ENCODE measurements around the gene AKT3.

AKT3 gene

GRCh38 chr1:243503155-243503554, 346.9 kb downstream of the AKT3 start:
- H3K9me3 ChIP-seq (ENCODE audit: control insufficient read depth, low read length), result no peaks in the 10 kb centered on the region
- no peaks in the 10 kb centered on the region for H3K27me3 ChIP-seq (replicated peaks; ENCODE audit: control insufficient read depth, insufficient read depth, low read length)
- DNase-seq (ENCODE audit: low read depth), result no peak
- no peak overlapping the region for H3K9ac ChIP-seq (ENCODE audit: low read length)
- peaks cover 20% of the 10 kb centered on the region for H3K36me3 ChIP-seq (ENCODE audit: control insufficient read depth, insufficient read depth, low read length, severe bottlenecking)
- H3K4me1 ChIP-seq (ENCODE audit: control insufficient read depth, insufficient read depth, low read length), result peaks cover 5% of the 10 kb centered on the region
- H3K4me3 ChIP-seq (ENCODE audit: low read length), result no peak overlapping the region

DNA sequence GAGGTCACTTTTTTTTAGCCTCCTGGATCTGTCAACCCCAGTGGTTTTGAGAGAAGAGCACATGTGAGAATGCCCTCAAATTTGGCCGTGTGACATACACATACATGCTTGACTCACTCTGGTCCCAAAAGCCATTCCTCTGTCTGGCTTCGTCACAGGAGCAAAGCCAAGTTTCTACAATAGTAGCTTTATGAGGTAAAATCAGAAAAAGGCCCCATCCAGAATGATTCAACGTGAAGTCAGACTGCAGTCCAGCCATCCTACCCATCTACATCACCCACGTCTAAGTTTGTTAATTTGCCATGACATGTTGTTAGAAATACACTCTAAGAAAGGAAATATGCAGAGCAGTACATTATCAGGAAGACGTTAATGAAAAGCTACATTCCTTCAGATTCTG, 349.0 kb downstream of the AKT3 start:
- H3K9me3 ChIP-seq (ENCODE audit: control insufficient read depth, low read length), result no peaks in the 10 kb centered on the region
- H3K4me3 ChIP-seq (ENCODE audit: low read length), result no peak overlapping the region
- H3K9ac ChIP-seq (ENCODE audit: low read length), result no peak overlapping the region
- peak; percentile 31 for DNase-seq (ENCODE audit: low read depth)
- H3K4me1 ChIP-seq (ENCODE audit: control insufficient read depth, insufficient read depth, low read length), result peaks cover 8% of the 10 kb centered on the region
- peaks cover 18% of the 10 kb centered on the region for H3K36me3 ChIP-seq (ENCODE audit: control insufficient read depth, insufficient read depth, low read length, severe bottlenecking)
- no peaks in the 10 kb centered on the region for H3K27me3 ChIP-seq (replicated peaks; ENCODE audit: control insufficient read depth, insufficient read depth, low read length)

GRCh38 chr1:243500512-243500911, 349.5 kb downstream of the AKT3 start:
- peaks cover 13% of the 10 kb centered on the region for H3K4me1 ChIP-seq (ENCODE audit: control insufficient read depth, insufficient read depth, low read length)
- DNase-seq (ENCODE audit: low read depth), result no peak
- no peaks in the 10 kb centered on the region for H3K9me3 ChIP-seq (ENCODE audit: control insufficient read depth, low read length)

DNA sequence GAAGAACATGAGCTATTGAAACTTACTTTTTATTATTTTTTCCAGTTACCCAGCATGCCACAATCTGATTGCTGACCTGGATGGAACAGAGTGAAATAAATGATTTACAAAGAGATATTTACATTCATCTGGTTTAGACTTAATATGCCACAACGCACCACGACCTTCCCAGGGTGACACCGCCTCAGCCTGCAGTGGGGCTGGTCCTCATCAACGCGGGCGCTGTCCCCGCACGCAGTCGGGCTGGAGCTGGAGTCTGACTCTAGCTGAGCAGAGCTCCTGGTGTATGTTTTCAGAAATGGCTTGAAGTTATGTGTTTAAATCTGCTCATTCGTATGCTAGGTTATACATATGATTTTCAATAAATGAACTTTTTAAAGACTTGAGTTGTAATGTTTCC, 350.3 kb downstream of the AKT3 start:
- Histone ChIP-seq H3K9me3 (ENCODE audit: control insufficient read depth, low read length) (no peaks in the 10 kb centered on the region), H3K27me3 (replicated peaks; ENCODE audit: control insufficient read depth, insufficient read depth, low read length) (no peaks in the 10 kb centered on the region), H3K4me3 (ENCODE audit: low read length) (no peak overlapping the region), H3K9ac (ENCODE audit: low read length) (no peak overlapping the region), H3K36me3 (ENCODE audit: control insufficient read depth, insufficient read depth, low read length, severe bottlenecking) (peaks cover 12% of the 10 kb centered on the region), H3K4me1 (ENCODE audit: control insufficient read depth, insufficient read depth, low read length) (peaks cover 16% of the 10 kb centered on the region)
- DNase-seq (ENCODE audit: low read depth), result no peak

More at GRCh38 chr1:243500512-243500911, 349.5 kb downstream of the AKT3 start:
- Histone ChIP-seq H3K36me3 (ENCODE audit: control insufficient read depth, insufficient read depth, low read length, severe bottlenecking) (peaks cover 15% of the 10 kb centered on the region), H3K9ac (ENCODE audit: low read length) (no peak overlapping the region), H3K4me3 (ENCODE audit: low read length) (no peak overlapping the region), H3K27me3 (replicated peaks; ENCODE audit: control insufficient read depth, insufficient read depth, low read length) (no peaks in the 10 kb centered on the region)

DNA sequence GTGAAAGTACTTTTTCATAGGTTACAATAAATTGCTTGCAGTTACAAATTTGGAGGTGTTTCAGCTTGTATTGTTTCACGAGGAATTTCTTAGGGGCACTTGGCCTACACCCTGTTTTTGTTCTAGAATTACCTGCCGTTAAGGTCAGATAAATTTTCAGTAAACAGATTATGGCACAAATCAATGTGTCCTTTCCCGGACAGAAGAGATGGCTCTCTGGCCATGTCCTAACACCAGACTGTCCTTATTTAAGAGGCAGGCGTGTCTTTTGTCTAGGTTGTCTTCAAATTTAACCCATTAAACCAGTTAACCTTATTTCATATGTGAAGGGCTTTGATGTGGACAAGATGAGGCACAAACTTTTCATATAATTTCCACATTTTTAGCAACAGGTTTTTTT, 350.8 kb downstream of the AKT3 start:
- H3K9me3 ChIP-seq (ENCODE audit: control insufficient read depth, low read length), result no peaks in the 10 kb centered on the region
- peaks cover 16% of the 10 kb centered on the region for H3K4me1 ChIP-seq (ENCODE audit: control insufficient read depth, insufficient read depth, low read length)
- no peak overlapping the region for H3K4me3 ChIP-seq (ENCODE audit: low read length)
- DNase-seq (ENCODE audit: low read depth), result no peak
- no peak overlapping the region for H3K9ac ChIP-seq (ENCODE audit: low read length)
- H3K27me3 ChIP-seq (replicated peaks; ENCODE audit: control insufficient read depth, insufficient read depth, low read length), result no peaks in the 10 kb centered on the region
- H3K36me3 ChIP-seq (ENCODE audit: control insufficient read depth, insufficient read depth, low read length, severe bottlenecking), result peaks cover 9% of the 10 kb centered on the region

DNA sequence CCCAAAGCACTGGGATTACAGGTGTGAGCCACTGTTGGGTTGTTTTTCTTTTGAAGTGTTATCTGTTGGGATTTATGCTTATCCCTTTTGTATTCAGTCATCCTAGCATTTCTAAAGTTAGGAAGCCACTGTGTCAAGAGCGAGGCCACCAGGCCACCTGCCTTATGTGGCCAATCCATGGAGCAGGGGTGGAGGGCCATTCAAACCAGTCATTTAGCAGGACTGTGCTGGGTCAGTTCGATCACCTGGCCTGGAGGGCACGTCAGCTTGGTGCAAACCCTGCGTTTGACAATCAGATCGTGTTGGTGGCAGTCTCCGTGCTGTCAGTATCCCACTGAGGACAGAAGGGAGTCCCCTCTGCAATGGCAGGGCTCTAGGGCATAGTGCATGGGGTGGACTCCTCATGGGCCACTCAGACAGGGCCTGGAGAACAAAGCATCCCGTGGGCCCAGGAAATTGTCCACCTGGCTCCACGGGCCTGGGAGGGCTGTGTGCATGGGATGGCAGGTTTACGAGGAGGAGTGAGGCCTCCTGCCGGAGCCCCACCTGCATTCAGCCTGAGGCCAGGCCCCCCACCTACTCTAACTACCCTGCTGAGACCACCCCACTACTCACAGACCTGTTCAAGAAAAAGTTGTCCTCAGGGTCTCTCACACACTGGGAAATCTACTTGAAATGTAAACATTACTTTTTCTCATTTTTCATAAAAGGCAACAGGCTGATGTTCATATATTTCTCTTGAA, 351.9 kb downstream of the AKT3 start:
- peaks cover 6% of the 10 kb centered on the region for H3K36me3 ChIP-seq (ENCODE audit: control insufficient read depth, insufficient read depth, low read length, severe bottlenecking)
- no peak overlapping the region for H3K4me3 ChIP-seq (ENCODE audit: low read length)
- no peak for DNase-seq (ENCODE audit: low read depth)
- H3K9ac ChIP-seq (ENCODE audit: low read length), result no peak overlapping the region
- H3K4me1 ChIP-seq (ENCODE audit: control insufficient read depth, insufficient read depth, low read length), result peaks cover 22% of the 10 kb centered on the region
- no peaks in the 10 kb centered on the region for H3K27me3 ChIP-seq (replicated peaks; ENCODE audit: control insufficient read depth, insufficient read depth, low read length)
- no peaks in the 10 kb centered on the region for H3K9me3 ChIP-seq (ENCODE audit: control insufficient read depth, low read length)

GRCh38 chr1:243496806-243497205, 353.2 kb downstream of the AKT3 start:
- Histone ChIP-seq H3K9me3 (ENCODE audit: control insufficient read depth, low read length) (no peaks in the 10 kb centered on the region), H3K27me3 (replicated peaks; ENCODE audit: control insufficient read depth, insufficient read depth, low read length) (no peaks in the 10 kb centered on the region), H3K4me3 (ENCODE audit: low read length) (no peak overlapping the region), H3K9ac (ENCODE audit: low read length) (no peak overlapping the region), H3K4me1 (ENCODE audit: control insufficient read depth, insufficient read depth, low read length) (peaks cover 23% of the 10 kb centered on the region), H3K36me3 (ENCODE audit: control insufficient read depth, insufficient read depth, low read length, severe bottlenecking) (peaks cover 6% of the 10 kb centered on the region)
- no peak for DNase-seq (ENCODE audit: low read depth)

DNA sequence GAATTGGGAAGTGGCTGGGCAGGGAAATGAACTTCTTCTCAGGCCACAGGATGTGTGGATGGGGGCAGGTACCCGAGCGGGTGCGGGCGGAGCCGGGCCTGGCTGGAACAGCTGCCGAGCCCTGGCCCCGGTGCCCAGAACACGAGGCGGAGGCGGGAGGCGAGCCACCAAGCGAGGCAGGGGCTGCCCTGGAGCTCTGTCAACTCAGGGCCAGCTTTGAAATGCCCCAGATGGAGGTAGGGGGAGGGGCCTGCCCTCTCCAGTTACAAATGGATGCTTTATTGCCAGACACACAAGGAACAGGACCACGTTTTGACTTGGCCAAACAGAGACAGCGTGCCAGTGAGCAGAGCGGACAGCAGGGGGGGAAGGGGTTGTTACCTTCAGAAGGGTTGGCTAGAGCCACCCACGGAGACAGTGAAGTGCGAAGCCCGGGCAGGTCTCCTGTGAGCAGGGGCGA, 353.8 kb downstream of the AKT3 start:
- Histone ChIP-seq H3K4me1 (ENCODE audit: control insufficient read depth, insufficient read depth, low read length) (peaks cover 28% of the 10 kb centered on the region), H3K9me3 (ENCODE audit: control insufficient read depth, low read length) (no peaks in the 10 kb centered on the region), H3K36me3 (ENCODE audit: control insufficient read depth, insufficient read depth, low read length, severe bottlenecking) (peaks cover 6% of the 10 kb centered on the region), H3K9ac (ENCODE audit: low read length) (peak overlapping the region; percentile 55), H3K4me3 (ENCODE audit: low read length) (no peak overlapping the region), H3K27me3 (replicated peaks; ENCODE audit: control insufficient read depth, insufficient read depth, low read length) (no peaks in the 10 kb centered on the region)
- no peak for DNase-seq (ENCODE audit: low read depth)

- H3K9ac ChIP-seq (ENCODE audit: low read length), result peak overlapping the region; percentile 55
- no peaks in the 10 kb centered on the region for H3K27me3 ChIP-seq (replicated peaks; ENCODE audit: control insufficient read depth, insufficient read depth, low read length)
- H3K4me3 ChIP-seq (ENCODE audit: low read length), result no peak overlapping the region
- peak; percentile 72 for DNase-seq (ENCODE audit: low read depth)
- no peaks in the 10 kb centered on the region for H3K9me3 ChIP-seq (ENCODE audit: control insufficient read depth, low read length)
- H3K36me3 ChIP-seq (ENCODE audit: control insufficient read depth, insufficient read depth, low read length, severe bottlenecking), result peaks cover 6% of the 10 kb centered on the region
- H3K4me1 ChIP-seq (ENCODE audit: control insufficient read depth, insufficient read depth, low read length), result peaks cover 31% of the 10 kb centered on the region
Observed at GRCh38 chr1:243495442-243496186, 354.4 kb downstream of the AKT3 start.

DNA sequence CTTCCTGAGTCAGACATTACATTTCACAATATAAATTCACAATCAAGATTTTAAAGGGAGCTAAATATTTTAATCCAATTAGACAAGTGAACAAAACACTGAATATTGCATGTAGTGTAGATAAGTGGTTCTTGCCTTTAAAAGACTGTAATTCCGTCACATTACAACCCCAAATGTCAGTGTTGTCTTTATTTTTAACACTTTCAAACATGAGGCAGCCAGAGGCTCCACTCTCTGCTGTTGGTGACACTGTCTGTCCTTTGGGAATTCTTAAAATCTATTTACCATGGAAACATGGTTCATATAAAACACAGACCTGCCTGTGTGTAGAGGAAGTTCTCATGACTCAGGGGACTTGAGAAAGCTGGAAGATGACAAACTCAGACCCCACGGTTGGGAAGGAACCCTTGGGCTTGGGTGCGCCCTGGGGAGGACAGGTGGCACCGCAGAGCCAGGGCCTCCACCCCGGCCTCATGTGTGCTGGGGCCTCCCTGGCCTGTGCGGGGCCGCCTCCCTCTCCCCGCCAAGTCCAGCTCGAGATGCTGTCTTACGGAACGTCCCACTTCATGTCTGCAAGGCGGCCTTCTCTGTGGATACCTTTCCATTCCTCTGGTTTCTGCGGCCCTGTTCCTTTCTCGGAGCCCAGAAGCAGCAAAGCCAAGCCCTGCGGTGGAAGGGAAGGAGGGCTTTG, 355.2 kb downstream of the AKT3 start:
- Histone ChIP-seq H3K9me3 (ENCODE audit: control insufficient read depth, low read length) (no peaks in the 10 kb centered on the region), H3K4me1 (ENCODE audit: control insufficient read depth, insufficient read depth, low read length) (peaks cover 34% of the 10 kb centered on the region), H3K36me3 (ENCODE audit: control insufficient read depth, insufficient read depth, low read length, severe bottlenecking) (peaks cover 2% of the 10 kb centered on the region), H3K27me3 (replicated peaks; ENCODE audit: control insufficient read depth, insufficient read depth, low read length) (no peaks in the 10 kb centered on the region), H3K9ac (ENCODE audit: low read length) (no peak overlapping the region), H3K4me3 (ENCODE audit: low read length) (no peak overlapping the region)
- DNase-seq (ENCODE audit: low read depth), result no peak
